Measurements from ENCODE around the gene IER2.
A peak's percentile ranks its signal among the peaks of the same experiment; 100 is the strongest.
"Not testable (repeated sequence)": the region's sequence is repeated elsewhere in the genome, so short reads cannot be mapped to it uniquely, and the experiment has no call there.

IER2 gene

GRCh38 chr19:13159713-13160112 lies 9.5 kb downstream of the IER2 start:
- no peaks in the 10 kb centered on the region for H3K27me3 Mint-ChIP-seq (ENCODE audit: low read depth)
- H3K4me3 Mint-ChIP-seq, result peak overlapping the region; percentile 28
- DNase-seq (ENCODE audit: low spot score), result no peak
- H3K4me1 Mint-ChIP-seq (ENCODE audit: low read depth), result peaks cover 51% of the 10 kb centered on the region
- H3K27ac Mint-ChIP-seq, result peak overlapping the region; percentile 46
- H3K36me3 Mint-ChIP-seq (ENCODE audit: low read depth), result peaks cover 14% of the 10 kb centered on the region
- H3K9me3 Mint-ChIP-seq, result no peaks in the 10 kb centered on the region

DNA sequence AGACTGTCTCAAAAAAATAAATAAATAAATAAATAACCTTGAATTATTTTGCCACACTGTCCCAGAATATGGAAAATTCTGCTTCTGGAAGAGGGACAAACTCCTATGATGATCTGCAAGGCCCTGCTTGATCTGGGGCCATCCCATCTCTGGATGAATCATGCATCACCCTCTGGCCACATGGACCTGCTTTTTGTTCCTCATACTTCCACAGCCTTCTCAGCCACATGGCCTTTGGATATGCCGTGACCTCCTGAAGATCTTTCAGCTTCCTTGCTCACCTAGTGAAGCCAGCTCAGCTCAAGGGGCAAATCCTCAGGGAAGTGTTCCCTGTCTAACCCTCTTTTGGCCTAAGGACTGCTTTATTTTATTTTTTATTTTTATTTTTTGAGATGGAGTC lies 10.3 kb downstream of the IER2 start:
- H3K36me3 Mint-ChIP-seq (ENCODE audit: low read depth), result peaks cover 7% of the 10 kb centered on the region
- no peaks in the 10 kb centered on the region for H3K9me3 Mint-ChIP-seq
- H3K4me3 Mint-ChIP-seq, result peak overlapping the region; percentile 38
- peaks cover 58% of the 10 kb centered on the region for H3K4me1 Mint-ChIP-seq (ENCODE audit: low read depth)
- peak overlapping the region; percentile 63 for H3K27ac Mint-ChIP-seq
- DNase-seq (ENCODE audit: low spot score), result no peak
- no peaks in the 10 kb centered on the region for H3K27me3 Mint-ChIP-seq (ENCODE audit: low read depth)

GRCh38 chr19:13162724-13163608 lies 12.8 kb downstream of the IER2 start:
- no peaks in the 10 kb centered on the region for H3K27me3 Mint-ChIP-seq (ENCODE audit: low read depth)
- H3K4me3 Mint-ChIP-seq, result peak overlapping the region; percentile 90
- peaks cover 12% of the 10 kb centered on the region for H3K36me3 Mint-ChIP-seq (ENCODE audit: low read depth)
- H3K9me3 Mint-ChIP-seq, result no peaks in the 10 kb centered on the region
- peak overlapping the region; percentile 98 for H3K27ac Mint-ChIP-seq
- H3K4me1 Mint-ChIP-seq (ENCODE audit: low read depth), result peaks cover 58% of the 10 kb centered on the region
- peak; percentile 93 for DNase-seq (ENCODE audit: low spot score)

DNA sequence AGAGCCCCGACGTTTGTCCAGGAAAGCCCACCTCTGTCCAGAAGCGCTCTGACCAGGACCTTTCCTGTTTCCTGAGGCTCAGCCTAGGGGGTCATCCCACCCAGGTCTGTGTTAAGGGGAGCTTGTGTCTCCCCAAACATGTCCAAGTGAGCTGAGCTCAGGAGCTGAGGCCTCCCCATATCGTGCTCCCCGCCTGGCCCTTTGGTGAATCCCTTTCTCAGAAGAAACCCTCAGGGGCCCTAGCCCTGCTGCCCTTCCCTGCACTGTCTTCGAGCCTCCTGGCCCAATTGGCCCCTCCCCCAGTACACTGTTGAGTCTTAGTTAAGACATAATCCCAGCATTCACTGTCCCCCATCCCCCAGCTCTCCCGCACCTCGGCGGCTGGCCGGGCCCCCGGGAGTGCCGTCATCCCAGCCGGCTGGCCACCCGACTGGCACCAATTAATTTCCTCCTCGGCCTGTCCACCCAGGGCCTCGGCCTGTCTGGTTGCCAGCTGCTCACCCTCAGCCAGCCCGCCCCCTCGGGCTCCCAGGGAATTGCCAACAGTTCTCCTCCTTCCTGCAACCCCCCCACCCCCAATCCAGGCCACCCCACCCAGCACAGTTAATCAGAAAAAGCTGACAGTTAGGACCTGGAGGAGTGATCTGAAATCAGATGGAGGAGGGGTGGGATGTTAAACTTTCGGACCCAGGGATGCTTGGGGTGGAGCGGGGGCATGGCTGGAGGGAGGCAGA lies 13.6 kb downstream of the IER2 start:
- peak; percentile 58 for DNase-seq (ENCODE audit: low spot score)
- H3K36me3 Mint-ChIP-seq (ENCODE audit: low read depth), result peaks cover 10% of the 10 kb centered on the region
- peak overlapping the region; percentile 98 for H3K27ac Mint-ChIP-seq
- H3K4me3 Mint-ChIP-seq, result peak overlapping the region; percentile 90
- H3K27me3 Mint-ChIP-seq (ENCODE audit: low read depth), result no peaks in the 10 kb centered on the region
- peaks cover 51% of the 10 kb centered on the region for H3K4me1 Mint-ChIP-seq (ENCODE audit: low read depth)
- H3K9me3 Mint-ChIP-seq, result no peaks in the 10 kb centered on the region

GRCh38 chr19:13164343-13165161 lies 14.3 kb downstream of the IER2 start:
- Mint-ChIP-seq H3K4me3 (peak overlapping the region; percentile 90), H3K27me3 (ENCODE audit: low read depth) (no peaks in the 10 kb centered on the region), H3K36me3 (ENCODE audit: low read depth) (peaks cover 10% of the 10 kb centered on the region), H3K4me1 (ENCODE audit: low read depth) (peaks cover 55% of the 10 kb centered on the region), H3K27ac (peak overlapping the region; percentile 98), H3K9me3 (no peaks in the 10 kb centered on the region)
- DNase-seq (ENCODE audit: low spot score), result peak; percentile 45

DNA sequence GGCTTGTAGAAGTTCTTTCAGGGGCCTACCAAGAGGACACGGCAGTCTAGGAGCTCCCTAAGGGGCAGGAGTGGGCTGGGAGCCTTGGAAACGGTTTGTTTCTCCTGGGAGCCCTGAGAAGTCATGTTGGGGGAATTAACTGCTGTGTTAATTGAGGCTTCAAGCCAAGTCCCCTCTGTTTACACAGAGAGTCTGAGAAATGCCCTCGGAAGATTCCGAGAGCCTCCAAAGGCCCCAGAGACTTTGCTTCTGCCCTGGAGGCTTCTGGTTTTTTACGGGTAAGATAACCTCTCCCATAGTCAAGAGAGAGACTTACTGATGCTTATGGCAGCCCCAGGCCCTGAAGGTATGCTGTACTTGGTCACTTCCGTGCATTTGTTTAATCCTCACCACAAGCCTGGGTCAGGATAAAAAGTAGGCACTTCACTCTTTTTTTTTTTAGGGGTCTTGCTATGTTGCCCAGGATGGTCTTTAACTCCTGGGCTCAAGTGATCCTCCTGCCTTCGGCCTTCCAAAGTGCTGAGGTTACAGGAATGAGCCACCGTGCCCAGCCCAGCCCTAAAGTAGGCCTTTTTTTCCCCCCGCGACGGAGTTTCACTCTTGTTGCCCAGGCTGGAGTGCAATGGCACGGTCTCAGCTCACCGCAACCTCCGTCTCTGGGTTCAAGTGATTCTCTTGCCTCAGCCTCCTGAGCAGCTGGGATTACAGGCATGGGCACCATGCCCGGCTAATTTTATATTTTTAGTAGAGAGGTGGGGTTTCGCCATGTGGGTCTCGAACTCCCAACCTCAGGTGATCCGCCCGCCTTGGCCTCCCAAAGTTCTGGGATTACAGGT lies 15.2 kb downstream of the IER2 start:
- Mint-ChIP-seq H3K4me3 (peak overlapping the region; percentile 90), H3K27me3 (ENCODE audit: low read depth) (no peaks in the 10 kb centered on the region), H3K27ac (peak overlapping the region; percentile 98), H3K9me3 (no peaks in the 10 kb centered on the region), H3K36me3 (ENCODE audit: low read depth) (peaks cover 8% of the 10 kb centered on the region), H3K4me1 (ENCODE audit: low read depth) (peaks cover 59% of the 10 kb centered on the region)
- no peak for DNase-seq (ENCODE audit: low spot score)

GRCh38 chr19:13166151-13166550 lies 15.9 kb downstream of the IER2 start:
- peaks cover 11% of the 10 kb centered on the region for H3K36me3 Mint-ChIP-seq (ENCODE audit: low read depth)
- not testable (repeated sequence) for H3K9me3 Mint-ChIP-seq; DNase-seq (ENCODE audit: low spot score); H3K27me3 Mint-ChIP-seq (ENCODE audit: low read depth)
- peak overlapping the region; percentile 75 for H3K27ac Mint-ChIP-seq
- peak overlapping the region; percentile 36 for H3K4me3 Mint-ChIP-seq
- peaks cover 60% of the 10 kb centered on the region for H3K4me1 Mint-ChIP-seq (ENCODE audit: low read depth)

DNA sequence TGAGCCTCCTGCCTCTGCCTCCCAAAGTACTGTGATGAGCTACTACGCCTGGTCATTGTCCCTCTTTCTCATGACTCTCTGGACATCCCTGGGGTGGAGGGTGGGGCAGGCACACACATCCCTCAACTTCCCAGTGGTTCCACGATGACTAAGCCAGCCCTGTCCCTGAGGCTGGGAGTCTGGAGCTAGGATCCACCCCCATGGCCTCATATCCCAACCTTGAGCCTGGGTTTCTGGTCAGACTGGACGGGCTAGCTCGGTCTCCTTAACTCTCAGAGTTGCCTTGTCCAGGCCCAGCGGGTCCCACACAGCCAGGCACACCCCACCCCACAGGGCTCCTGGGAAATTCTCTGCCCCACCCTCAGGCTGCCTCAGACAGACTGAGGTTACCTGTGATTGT lies 19.6 kb downstream of the IER2 start:
- Mint-ChIP-seq H3K27me3 (ENCODE audit: low read depth) (no peaks in the 10 kb centered on the region), H3K4me3 (peak overlapping the region; percentile 20), H3K27ac (peak overlapping the region; percentile 96), H3K4me1 (ENCODE audit: low read depth) (peaks cover 62% of the 10 kb centered on the region), H3K9me3 (no peaks in the 10 kb centered on the region), H3K36me3 (ENCODE audit: low read depth) (peaks cover 18% of the 10 kb centered on the region)
- no peak for DNase-seq (ENCODE audit: low spot score)

DNA sequence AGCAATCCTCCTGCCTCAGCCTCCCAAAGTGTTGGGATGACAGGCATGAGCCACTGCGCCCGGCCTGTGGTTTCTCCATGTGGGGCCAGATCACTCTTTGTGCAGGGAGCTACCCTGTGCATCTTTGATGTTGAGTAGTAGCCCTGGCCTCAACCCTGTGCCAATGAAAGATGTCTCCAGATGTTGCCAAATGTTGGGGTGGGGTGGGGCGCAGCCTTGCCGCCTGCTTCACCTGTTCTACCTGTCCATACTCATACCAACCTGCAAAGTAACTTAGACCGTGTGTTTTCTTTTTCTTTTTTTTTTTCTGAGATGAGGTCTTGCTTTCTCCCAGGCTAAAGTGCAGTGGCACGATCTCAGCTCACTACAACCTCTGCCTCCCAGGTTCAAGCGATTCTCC lies 20.9 kb downstream of the IER2 start:
- Mint-ChIP-seq H3K36me3 (ENCODE audit: low read depth) (peaks cover 18% of the 10 kb centered on the region), H3K4me1 (ENCODE audit: low read depth) (peaks cover 52% of the 10 kb centered on the region), H3K27ac (peak overlapping the region; percentile 82), H3K9me3 (no peaks in the 10 kb centered on the region), H3K4me3 (peak overlapping the region; percentile 59), H3K27me3 (ENCODE audit: low read depth) (no peaks in the 10 kb centered on the region)
- no peak for DNase-seq (ENCODE audit: low spot score)

DNA sequence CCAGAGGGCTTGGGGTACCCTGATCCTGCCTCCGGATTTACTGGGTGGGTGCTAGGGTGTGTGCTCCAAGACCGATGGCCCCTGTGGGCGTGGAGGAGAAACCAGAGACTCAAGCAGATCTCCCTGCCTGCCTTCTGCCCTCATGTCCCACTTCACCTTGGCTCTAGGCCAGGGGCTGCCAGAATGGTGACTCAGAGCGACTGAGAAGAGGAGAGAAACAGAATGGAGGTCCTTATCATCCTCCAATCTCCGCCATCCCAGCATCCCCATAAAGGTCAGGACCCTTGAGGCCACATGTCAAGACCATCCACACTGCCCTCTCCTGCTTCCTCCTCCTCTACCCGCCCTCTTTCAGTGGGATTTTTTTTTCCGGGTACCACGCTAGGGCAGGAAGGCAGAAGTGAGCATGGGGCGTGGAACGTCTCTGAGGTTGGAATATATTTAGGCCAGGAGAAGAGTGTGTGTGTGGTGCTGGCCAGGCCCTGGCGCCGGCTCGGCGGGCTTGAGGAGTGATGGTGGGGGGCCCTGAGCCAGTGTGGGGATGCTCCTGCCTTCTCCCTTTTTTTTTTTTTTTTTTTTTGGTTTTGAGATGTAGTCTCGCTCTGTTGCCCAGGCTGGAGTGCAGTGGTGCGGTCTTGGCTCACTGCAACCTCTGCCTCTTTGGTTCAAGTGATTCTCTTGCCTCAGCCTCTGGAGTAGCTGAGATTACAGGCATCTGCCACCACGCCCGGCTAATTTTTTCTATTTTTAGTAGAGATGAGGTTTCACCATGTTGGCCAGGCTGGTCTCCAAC lies 22.3 kb downstream of the IER2 start:
- H3K9me3 Mint-ChIP-seq, result no peaks in the 10 kb centered on the region
- peak overlapping the region; percentile 82 for H3K4me3 Mint-ChIP-seq
- DNase-seq (ENCODE audit: low spot score), result peak; percentile 60
- peaks cover 15% of the 10 kb centered on the region for H3K36me3 Mint-ChIP-seq (ENCODE audit: low read depth)
- H3K4me1 Mint-ChIP-seq (ENCODE audit: low read depth), result peaks cover 41% of the 10 kb centered on the region
- H3K27ac Mint-ChIP-seq, result peak overlapping the region; percentile 93
- no peaks in the 10 kb centered on the region for H3K27me3 Mint-ChIP-seq (ENCODE audit: low read depth)

- no peak for DNase-seq (ENCODE audit: low spot score)
- Mint-ChIP-seq H3K36me3 (ENCODE audit: low read depth) (peaks cover 12% of the 10 kb centered on the region), H3K4me1 (ENCODE audit: low read depth) (peaks cover 38% of the 10 kb centered on the region), H3K27me3 (ENCODE audit: low read depth) (no peaks in the 10 kb centered on the region), H3K27ac (peak overlapping the region; percentile 93), H3K9me3 (no peaks in the 10 kb centered on the region), H3K4me3 (peak overlapping the region; percentile 82)
Observed at GRCh38 chr19:13173139-13173737, 23.0 kb downstream of the IER2 start.

DNA sequence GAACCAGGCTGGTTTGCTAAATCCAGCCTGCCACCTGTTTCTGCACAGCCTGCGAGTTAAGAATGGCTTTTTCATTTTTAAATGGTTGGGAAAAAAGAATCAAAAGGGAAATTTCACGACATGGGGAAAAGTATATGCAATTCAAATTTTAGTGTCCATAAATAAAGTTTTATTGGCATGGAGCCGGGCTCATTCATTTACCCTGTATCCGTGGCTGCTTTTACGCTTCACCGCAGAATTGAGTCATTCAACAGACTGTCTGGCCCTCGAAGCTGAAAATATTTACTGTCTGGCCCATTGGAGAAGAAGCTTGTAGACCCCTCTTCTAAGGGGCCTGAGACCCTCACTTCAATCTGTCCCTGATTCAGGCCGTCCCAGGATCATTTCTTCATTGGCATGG lies 26.1 kb downstream of the IER2 start:
- H3K27me3 Mint-ChIP-seq (ENCODE audit: low read depth), result no peaks in the 10 kb centered on the region
- DNase-seq (ENCODE audit: low spot score), result no peak
- H3K4me3 Mint-ChIP-seq, result no peak overlapping the region
- peaks cover 6% of the 10 kb centered on the region for H3K36me3 Mint-ChIP-seq (ENCODE audit: low read depth)
- H3K27ac Mint-ChIP-seq, result no peak overlapping the region
- peaks cover 21% of the 10 kb centered on the region for H3K4me1 Mint-ChIP-seq (ENCODE audit: low read depth)
- H3K9me3 Mint-ChIP-seq, result no peaks in the 10 kb centered on the region
